A549 (cell line): ENCODE results near the gene SPATA46.

Experiments
- CEBPB ChIP-seq, 2 experiments: fragments of >200 bp in 1 of 2; sonication (Bioruptor Twin) in 1 of 2; formaldehyde crosslinking in 1 of 2; IDR thresholded peaks; 2 replicates each; pipeline ENCODE4 v1.6.1; 2012 to 2016
- CTCF ChIP-seq: fragments of >200 bp; sonication (Bioruptor Twin); formaldehyde crosslinking; IDR thresholded peaks from 3 replicates; pipeline ENCODE4 v1.5.1; 2016
- GATA3 ChIP-seq: IDR thresholded peaks from 2 replicates; pipeline ENCODE4 v1.6.1; 2012; ENCODE audit warnings: borderline replicate concordance
- HDAC2 ChIP-seq: fragments of 200-600 bp; sonication (generic); IDR thresholded peaks from 2 replicates; pipeline ENCODE4 v1.6.1; 2016
- KDM5A ChIP-seq: fragments of 200-600 bp; sonication (generic); IDR thresholded peaks from 2 replicates; pipeline ENCODE4 v1.6.1; 2016; ENCODE audit warnings: antibody characterized with exemption, mild to moderate bottlenecking
- MYC ChIP-seq: IDR thresholded peaks from 2 replicates; pipeline ENCODE4 v1.6.1; 2012; ENCODE audit warnings: mild to moderate bottlenecking, inconsistent platforms, low read length, improper control_type of control experiment, borderline replicate concordance
- POLR2A ChIP-seq: IDR thresholded peaks from 2 replicates; pipeline ENCODE4 v1.6.1; 2012; ENCODE audit warnings: mild to moderate bottlenecking, low read length
- RFX5 ChIP-seq: fragments of 450-650 bp; IDR thresholded peaks from 2 replicates; pipeline ENCODE4 v1.7.1; 2014; ENCODE audit warnings: antibody characterized with exemption, mild to moderate bottlenecking, moderate library complexity
- SREBF2 ChIP-seq: fragments of 450-650 bp; IDR thresholded peaks from 2 replicates; pipeline ENCODE4 v1.6.1; 2014; ENCODE audit warnings: mild to moderate bottlenecking, moderate library complexity
- TP53 ChIP-seq: fragments of 250-450 bp; sonication (Bioruptor Pico); IDR thresholded peaks from 2 replicates; pipeline ENCODE4 v1.5.0; 2021; ENCODE audit warnings: mild to moderate bottlenecking, moderate library complexity
- ZSCAN20 ChIP-seq: fragments of 250-450 bp; sonication (Bioruptor Pico); IDR thresholded peaks from 2 replicates; pipeline ENCODE4 v1.8.0; 2022; ENCODE audit warnings: mild to moderate bottlenecking, moderate library complexity

GRCh38 chr1:162396201-162396906, 19.7 kb upstream of the SPATA46 start:
- no peak for TF ChIP-seq CEBPB (IDR thresholded peaks at IDR 0.05)
- no peak for TF ChIP-seq ZSCAN20 (CRISPR knock-in tag)
- TF ChIP-seq KDM5A, result no peak
- TF ChIP-seq CTCF, result no peak
- TF ChIP-seq RFX5, result no peak
- no peak for TF ChIP-seq MYC
- no peak for TF ChIP-seq HDAC2
- TF ChIP-seq POLR2A, result no peak
- TF ChIP-seq TP53 (CRISPR knock-in tag), result no peak
- no peak for TF ChIP-seq SREBF2
- TF ChIP-seq GATA3, result no peak
